Pancreas (tissue), 10 donors: ENCODE data around the gene LAG3. TPM values are rescaled to one million over a fixed set of nuclear protein-coding genes. Genes with fewer than 3 reads are reported as not detected.

Experiments
- ATAC-seq, 4 donors: fragments of 200-7000 bp; cut with Tn5 transposase; one replicate each; pipeline versions ENCODE4 v1.8.0 to v1.9.1; 2020; ENCODE audit warnings: mild to moderate bottlenecking in 4 of 4, moderate library complexity in 4 of 4
- DNase-seq, 6 donors: peaks; one replicate each; pipeline ENCODE4 v3.0.0-alpha.2; 2020
- FAIRE-seq: peaks from 2 replicates; lab custom pipeline; 2012; peaks lifted over from hg19 to GRCh38; lab: Jason Lieb, UNC
- H3K27ac ChIP-seq, 4 donors: fragments of 200-600 bp; sonication (generic); 1 replicate in 3 of 4; 2 replicates in 1 of 4; pipeline versions ENCODE4 v1.5.0 to v1.8.0; 2020
- H3K27me3 ChIP-seq, 4 donors: fragments of 200-600 bp; one replicate each; pipeline ENCODE4 v1.8.0; 2021
- H3K36me3 ChIP-seq, 3 donors: fragments of 200-600 bp; sonication (generic) in 1 of 3; one replicate each; pipeline versions ENCODE4 v1.5.0 to v1.8.0; 2020 to 2021
- H3K4me1 ChIP-seq, 3 donors: fragments of 200-600 bp; one replicate each; pipeline ENCODE4 v1.8.0; 2021
- H3K4me3 ChIP-seq, 4 donors: fragments of 200-600 bp; sonication (generic) in 2 of 4; one replicate each; pipeline versions ENCODE4 v1.5.0 to v1.8.0; 2020 to 2021
- H3K9me3 ChIP-seq, 4 donors: fragments of 200-600 bp; one replicate each; pipeline ENCODE4 v1.8.0; 2021
- CTCF ChIP-seq, 4 donors: fragments of 200-600 bp; sonication (generic) in 3 of 4; IDR thresholded peaks; one replicate each; pipeline versions ENCODE4 v1.5.0 to v1.8.0; 2021; ENCODE audit warnings: antibody characterized with exemption in 4 of 4
- WGBS, 2 donors: extraction: QIAGEN DNeasy Blood & Tissue Kit; methylation state at CpG; one replicate each; pipeline ENCODE4 v1.1.7; 2013; 5-methylcytosine and 5-hydroxymethylcytosine counted together
- intact Hi-C, 3 donors: fragments of 100-400 bp; cut with DNase I; formaldehyde crosslinking; loops; one replicate each; pipeline versions ENCODE4 v1.11.1 to v1.14.2; 2022
- polyA plus RNA-seq, 2 donors: library from polyadenylated mRNA; stranded (reverse); fragments of 200-250 nt; gene quantifications; one replicate each; pipeline ENCODE4 v1.2.3, GENCODE V29; 2013
- total RNA-seq, 6 donors: library from RNA; stranded (reverse); fragmentation: NEBNext Ultra II Directional in 4 of 6; extraction: Animal tissue kit (Norgen Biotek cat#: 25700) in 4 of 6; gene quantifications; one replicate each; pipeline versions ENCODE4 v1.2.1 to v1.2.4, GENCODE V29; 2021 to 2023
- donor health status: healthy with polysubstance abuse.
- donor health status: DM: no; HTN: no; CAD: no; lungs with moderate emphysema.
- donor health status: DM: no; HTN: no; CAD: no.
- donor health status: control.
- donor health status: control.
- donor health status: Bipolar disorder and iron deficiency.
- donor health status: DM: yes; HTN: yes; CAD: no.
- donor health status: DM: no; HTN: no; CAD: no.
- donor health status: DM: no; HTN: no; CAD: no.
- donor health status: DM: yes; HTN: yes; CAD: no.

The LAG3 gene
- total and polyA plus RNA-seq, 8 donors = 0.15 to 0.91 (median 0.22) TPM; not detected in 1

- Histone ChIP-seq H3K9me3 (no peaks in the 10 kb centered on the region), H3K4me1 (peaks cover 5 to 29% (median 16%) of the 10 kb centered on the region in 3 donors), H3K27ac (peak overlapping the region in 2 of 4 donors; percentile 84 to 90), H3K27me3 (no peaks in the 10 kb centered on the region), H3K4me3 (peak overlapping the region; percentile 47 to 83 (median 62)), H3K36me3 (no peaks in the 10 kb centered on the region)
- 16 to 28% methylated on average over 30 to 44 of the region's 44 CpGs for WGBS, 2 donors
- intact Hi-C loops = no loop called here
- ATAC-seq (peak in 1 of 4 donors; percentile 1), DNase-seq (no peak), FAIRE-seq (no peak)
- TF ChIP-seq CTCF (IDR thresholded peaks at IDR 0.05) = no peak
These were observed 4.7 kb upstream of the LAG3 start for GRCh38 chr12:6767353-6768319.

GRCh38 chr12:6768437-6768914, 3.8 kb upstream of the LAG3 start:
- intact Hi-C loops = no loop called here
- Histone ChIP-seq H3K27me3 (no peaks in the 10 kb centered on the region), H3K27ac (no peak overlapping the region), H3K4me1 (peaks cover 5 to 25% (median 16%) of the 10 kb centered on the region in 3 donors), H3K9me3 (no peaks in the 10 kb centered on the region), H3K4me3 (peak overlapping the region in 2 of 4 donors; percentile 63 to 83), H3K36me3 (no peaks in the 10 kb centered on the region)
- WGBS, 2 donors = 55 to 64% methylated on average over 6 of the region's 6 CpGs
- DNase-seq (no peak), FAIRE-seq (no peak), ATAC-seq (no peak)
- TF ChIP-seq CTCF (IDR thresholded peaks at IDR 0.05) = no peak

- Histone ChIP-seq H3K4me3 (no peak overlapping the region), H3K36me3 (no peaks in the 10 kb centered on the region), H3K4me1 (peaks cover 5 to 20% (median 12%) of the 10 kb centered on the region in 3 donors), H3K27ac (no peak overlapping the region), H3K27me3 (no peaks in the 10 kb centered on the region), H3K9me3 (no peaks in the 10 kb centered on the region)
- ATAC-seq (no peak), DNase-seq (peak in 1 of 6 donors; percentile 33), FAIRE-seq (no peak)
- intact Hi-C loops = no loop called here
- WGBS, 2 donors = 80 to 85% methylated on average over 6 of the region's 6 CpGs
- TF ChIP-seq CTCF (IDR thresholded peaks at IDR 0.05) = no peak
These were observed 3.3 kb upstream of the LAG3 start for GRCh38 chr12:6768990-6769389.

GRCh38 chr12:6769666-6770065, 2.7 kb upstream of the LAG3 start:
- H3K9me3 ChIP-seq = no peaks in the 10 kb centered on the region
- no peaks in the 10 kb centered on the region for H3K27me3 ChIP-seq
- intact Hi-C loops = no loop called here
- H3K4me1 ChIP-seq = peaks cover 5 to 18% (median 11%) of the 10 kb centered on the region in 3 donors
- DNase-seq (no peak), ATAC-seq (no peak), FAIRE-seq (no peak)
- TF ChIP-seq CTCF (IDR thresholded peaks at IDR 0.05) = no peak
- no peak overlapping the region for H3K4me3 ChIP-seq
- H3K27ac ChIP-seq = no peak overlapping the region
- H3K36me3 ChIP-seq = no peaks in the 10 kb centered on the region
- 74% methylated on average over 4 of the region's 4 CpGs for WGBS, 2 donors
